ENCODE measurements around the gene ZNF575. TPM values are rescaled to one million over a fixed set of nuclear protein-coding genes. Genes with fewer than 3 reads are reported as not detected.

Gene ZNF575
- total and polyA plus RNA-seq, 12 donors = 0.22 to 2.9 (median 0.87) TPM; not detected in 2

DNA sequence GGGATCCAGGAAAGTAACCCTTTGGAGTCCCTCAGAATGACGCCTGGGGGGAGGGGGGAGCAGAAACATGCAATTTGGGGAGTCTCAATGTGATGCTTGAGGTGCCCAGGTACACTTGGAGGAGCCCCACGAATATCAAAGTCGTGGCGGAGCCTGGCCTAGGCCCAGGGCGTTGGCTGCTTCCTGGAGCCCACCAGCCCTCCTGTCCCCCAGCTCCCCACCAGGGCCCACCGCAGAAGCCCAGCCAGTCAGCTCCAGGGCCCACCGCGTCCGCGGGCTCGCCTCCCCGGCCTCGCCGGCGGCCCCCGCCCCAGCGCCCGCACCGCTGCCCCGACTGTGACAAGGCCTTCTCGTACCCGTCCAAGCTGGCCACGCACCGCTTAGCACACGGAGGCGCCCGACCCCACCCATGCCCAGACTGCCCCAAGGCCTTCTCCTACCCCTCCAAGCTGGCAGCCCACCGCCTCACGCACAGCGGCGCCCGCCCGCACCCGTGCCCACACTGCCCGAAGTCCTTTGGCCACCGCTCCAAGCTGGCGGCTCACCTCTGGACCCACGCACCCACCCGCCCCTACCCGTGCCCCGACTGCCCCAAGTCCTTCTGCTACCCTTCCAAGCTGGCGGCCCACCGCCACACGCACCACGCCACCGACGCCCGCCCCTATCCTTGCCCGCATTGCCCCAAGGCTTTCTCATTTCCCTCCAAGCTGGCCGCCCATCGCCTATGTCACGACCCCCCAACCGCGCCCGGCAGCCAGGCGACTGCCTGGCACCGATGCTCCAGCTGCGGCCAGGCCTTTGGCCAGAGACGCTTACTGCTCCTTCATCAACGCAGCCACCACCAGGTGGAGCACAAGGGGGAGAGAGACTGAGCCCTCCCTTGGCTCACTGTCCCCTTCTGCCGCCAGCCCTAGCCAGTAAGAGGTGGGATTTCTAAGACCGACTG is 2.1 kb downstream of the ZNF575 start:
- intact Hi-C loops (cut with DNase I) = loop anchor here in 1 of 2 donors (5.0 kb wide), 1 partner anchor 57 kb away; no protein-coding TSS in a partner anchor
- H3K27me3 ChIP-seq = no peaks in the 10 kb centered on the region
- H3K4me1 ChIP-seq (replicated peaks in 1 of 2) = peaks cover 6 to 9% of the 10 kb centered on the region in 2 donors
- TF ChIP-seq, protein P1, sequence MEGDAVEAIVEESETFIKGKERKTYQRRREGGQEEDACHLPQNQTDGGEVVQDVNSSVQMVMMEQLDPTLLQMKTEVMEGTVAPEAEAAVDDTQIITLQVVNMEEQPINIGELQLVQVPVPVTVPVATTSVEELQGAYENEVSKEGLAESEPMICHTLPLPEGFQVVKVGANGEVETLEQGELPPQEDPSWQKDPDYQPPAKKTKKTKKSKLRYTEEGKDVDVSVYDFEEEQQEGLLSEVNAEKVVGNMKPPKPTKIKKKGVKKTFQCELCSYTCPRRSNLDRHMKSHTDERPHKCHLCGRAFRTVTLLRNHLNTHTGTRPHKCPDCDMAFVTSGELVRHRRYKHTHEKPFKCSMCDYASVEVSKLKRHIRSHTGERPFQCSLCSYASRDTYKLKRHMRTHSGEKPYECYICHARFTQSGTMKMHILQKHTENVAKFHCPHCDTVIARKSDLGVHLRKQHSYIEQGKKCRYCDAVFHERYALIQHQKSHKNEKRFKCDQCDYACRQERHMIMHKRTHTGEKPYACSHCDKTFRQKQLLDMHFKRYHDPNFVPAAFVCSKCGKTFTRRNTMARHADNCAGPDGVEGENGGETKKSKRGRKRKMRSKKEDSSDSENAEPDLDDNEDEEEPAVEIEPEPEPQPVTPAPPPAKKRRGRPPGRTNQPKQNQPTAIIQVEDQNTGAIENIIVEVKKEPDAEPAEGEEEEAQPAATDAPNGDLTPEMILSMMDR (IDR thresholded peaks at IDR 0.05) = peak; percentile 52 to 73 (median 61)
- TF ChIP-seq POLR2A (IDR thresholded peaks at IDR 0.05) = no peak
- H3K4me3 ChIP-seq = no peak overlapping the region
- 45 to 58% (median 57%) methylated on average over 36 to 62 of the region's 62 CpGs for WGBS, 4 donors
- peak; percentile 74 to 86 (median 81) for DNase-seq
- H3K9me3 ChIP-seq (replicated peaks in 1 of 3) = no peaks in the 10 kb centered on the region
- peak overlapping the region in 3 of 5 donors; percentile 5 to 95 (median 94) for H3K27ac ChIP-seq
- peaks cover 0 to 10% of the 10 kb centered on the region in 2 donors for H3K36me3 ChIP-seq (replicated peaks in 1 of 2)

DNA sequence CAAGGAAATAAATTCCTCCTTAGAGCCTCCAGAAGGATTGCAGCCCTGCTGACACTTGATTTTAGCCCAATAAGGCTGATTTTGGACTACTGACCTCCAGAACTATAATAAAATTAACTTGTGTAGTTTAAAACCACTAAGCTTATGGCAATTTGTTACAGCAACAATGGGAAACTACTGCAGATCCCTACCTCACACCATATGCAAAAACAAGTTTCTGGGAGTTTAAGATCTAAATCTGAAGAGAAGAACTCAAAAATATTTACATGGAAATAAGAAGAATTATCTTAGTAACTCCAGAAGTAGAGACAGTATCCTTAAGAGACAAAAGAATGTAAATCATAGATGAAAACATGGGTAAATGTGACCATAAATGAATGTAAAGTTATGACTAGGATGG is 5.9 kb downstream of the ZNF575 start:
- DNase-seq = no peak
- no peak for TF ChIP-seq POLR2A (IDR thresholded peaks at IDR 0.05)
- TF ChIP-seq, protein P1 (IDR thresholded peaks at IDR 0.05) = no peak
- H3K4me3 ChIP-seq = no peak overlapping the region
- no peaks in the 10 kb centered on the region for H3K27me3 ChIP-seq
- H3K4me1 ChIP-seq (replicated peaks in 1 of 2) = peaks cover 0 to 6% of the 10 kb centered on the region in 2 donors
- no peak overlapping the region for H3K27ac ChIP-seq
- intact Hi-C loops (cut with DNase I) = loop anchor here in 1 of 2 donors (5.0 kb wide), 1 partner anchor 53 kb away; no protein-coding TSS in a partner anchor
- no peaks in the 10 kb centered on the region for H3K9me3 ChIP-seq (replicated peaks in 1 of 3)
- peaks cover 0 to 31% of the 10 kb centered on the region in 2 donors for H3K36me3 ChIP-seq (replicated peaks in 1 of 2)

DNA sequence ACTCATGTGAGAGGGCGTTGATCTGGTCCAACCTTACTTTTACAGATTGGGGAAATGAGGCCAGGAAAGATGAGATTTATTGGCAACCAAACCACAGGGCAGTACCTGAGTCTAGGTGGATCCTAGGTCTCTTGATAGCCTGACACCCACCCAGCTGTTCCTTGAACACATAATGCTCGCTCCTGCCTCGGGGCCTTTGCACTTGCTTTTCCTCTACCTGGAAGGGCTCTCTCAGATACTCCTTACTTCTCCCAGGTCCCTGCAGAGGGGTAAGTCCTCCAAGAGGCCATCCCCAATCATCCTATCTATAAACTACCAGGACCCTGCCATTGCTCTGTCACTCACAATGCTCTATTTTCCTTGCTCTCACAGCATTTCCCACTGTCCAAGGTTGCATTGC is 7.4 kb downstream of the ZNF575 start:
- H3K27me3 ChIP-seq = no peaks in the 10 kb centered on the region
- no peak for TF ChIP-seq POLR2A (IDR thresholded peaks at IDR 0.05)
- TF ChIP-seq, protein P1 (IDR thresholded peaks at IDR 0.05) = no peak
- 97 to 100% (median 98%) methylated on average over 3 of the region's 3 CpGs for WGBS, 4 donors
- H3K9me3 ChIP-seq (replicated peaks in 1 of 3) = no peaks in the 10 kb centered on the region
- H3K36me3 ChIP-seq (replicated peaks in 1 of 2) = peaks cover 0 to 46% of the 10 kb centered on the region in 2 donors
- H3K4me3 ChIP-seq = no peak overlapping the region
- intact Hi-C loops (cut with DNase I) = no loop called here
- DNase-seq = no peak
- no peaks in the 10 kb centered on the region for H3K4me1 ChIP-seq (replicated peaks in 1 of 2)
- H3K27ac ChIP-seq = no peak overlapping the region

DNA sequence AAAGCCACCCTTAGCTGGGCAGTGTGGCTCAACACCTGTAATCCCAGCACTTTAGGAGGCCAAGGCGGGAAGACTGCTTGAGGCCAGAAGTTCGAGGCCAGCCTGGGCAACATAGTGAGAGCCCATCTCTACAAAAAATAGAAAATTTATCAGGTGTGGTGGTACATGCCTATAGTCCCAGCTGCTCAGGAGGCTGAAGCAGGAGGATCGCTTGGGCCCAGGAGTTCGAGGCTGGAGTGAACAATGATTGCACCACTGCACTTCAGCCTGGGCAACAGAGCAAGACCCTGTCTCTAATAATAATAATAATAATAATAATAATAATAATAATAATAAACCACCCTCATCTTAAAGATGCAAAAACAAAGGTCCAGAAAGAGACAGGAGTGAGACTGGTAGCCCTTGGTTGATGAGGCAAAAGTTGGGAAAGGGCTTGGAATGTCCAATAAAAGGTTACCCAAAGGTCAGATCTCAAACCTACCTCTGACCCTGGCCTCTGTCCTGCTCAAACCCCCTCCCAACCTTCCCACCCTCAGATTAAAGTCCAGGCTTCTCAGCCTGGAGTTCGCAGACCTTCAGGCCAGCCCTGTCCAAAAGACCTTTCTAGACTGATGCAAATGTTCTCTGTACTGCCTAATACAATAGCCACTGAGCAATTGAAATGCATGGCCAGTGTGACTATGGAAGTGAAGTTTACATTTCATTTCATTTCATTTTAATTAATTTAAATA is 9.1 kb downstream of the ZNF575 start:
- Histone ChIP-seq H3K27ac (no peak overlapping the region), H3K9me3 (replicated peaks in 1 of 3) (no peaks in the 10 kb centered on the region), H3K4me1 (replicated peaks in 1 of 2) (no peaks in the 10 kb centered on the region), H3K27me3 (no peaks in the 10 kb centered on the region), H3K4me3 (no peak overlapping the region), H3K36me3 (replicated peaks in 1 of 2) (peaks cover 0 to 50% of the 10 kb centered on the region in 2 donors)
- no peak for DNase-seq
- intact Hi-C loops (cut with DNase I) = no loop called here
- TF ChIP-seq, protein P1 (IDR thresholded peaks at IDR 0.05) = no peak
- TF ChIP-seq POLR2A (IDR thresholded peaks at IDR 0.05) = no peak
- WGBS, 4 donors = 93 to 99% (median 95%) methylated on average over 5 of the region's 5 CpGs
